ENCODE data around the gene OTUD3.
"Not testable (repeated sequence)": the region's sequence is repeated elsewhere in the genome, so short reads cannot be mapped to it uniquely, and the experiment has no call there.

The OTUD3 gene

GRCh38 chr1:19860418-19860817, 21.8 kb upstream of the OTUD3 start:
- no peak overlapping the region for H3K4me3 ChIP-seq
- no peak overlapping the region for H3K27ac ChIP-seq
- no peak for TF ChIP-seq CTCF (IDR thresholded peaks at IDR 0.05)
- no peak for DNase-seq (ENCODE audit: low spot score)

GRCh38 chr1:19861034-19861433, 21.2 kb upstream of the OTUD3 start:
- no peak overlapping the region for H3K27ac ChIP-seq
- TF ChIP-seq CTCF (IDR thresholded peaks at IDR 0.05), result no peak
- no peak for DNase-seq (ENCODE audit: low spot score)
- H3K4me3 ChIP-seq, result no peak overlapping the region

GRCh38 chr1:19861842-19862530, 20.2 kb upstream of the OTUD3 start:
- TF ChIP-seq CTCF (IDR thresholded peaks at IDR 0.05), result no peak
- no peak overlapping the region for H3K27ac ChIP-seq
- DNase-seq (ENCODE audit: low spot score), result no peak
- H3K4me3 ChIP-seq, result no peak overlapping the region

- no peak for TF ChIP-seq CTCF (IDR thresholded peaks at IDR 0.05)
- H3K4me3 ChIP-seq, result no peak overlapping the region
- H3K27ac ChIP-seq, result no peak overlapping the region
- no peak for DNase-seq (ENCODE audit: low spot score)
Measured at GRCh38 chr1:19862944-19863343, 19.3 kb upstream of the OTUD3 start.

- no peak for TF ChIP-seq CTCF (IDR thresholded peaks at IDR 0.05)
- DNase-seq (ENCODE audit: low spot score), result no peak
- H3K27ac ChIP-seq, result no peak overlapping the region
- no peak overlapping the region for H3K4me3 ChIP-seq
Measured at GRCh38 chr1:19864570-19865160, 17.5 kb upstream of the OTUD3 start.

GRCh38 chr1:19866029-19866428, 16.2 kb upstream of the OTUD3 start:
- Histone ChIP-seq H3K27ac (no peak overlapping the region), H3K4me3 (no peak overlapping the region)
- TF ChIP-seq CTCF (IDR thresholded peaks at IDR 0.05), result no peak
- DNase-seq (ENCODE audit: low spot score), result no peak

GRCh38 chr1:19866758-19867157, 15.4 kb upstream of the OTUD3 start:
- no peak overlapping the region for H3K27ac ChIP-seq
- TF ChIP-seq CTCF (IDR thresholded peaks at IDR 0.05), result no peak
- no peak overlapping the region for H3K4me3 ChIP-seq
- DNase-seq (ENCODE audit: low spot score), result no peak

GRCh38 chr1:19868575-19868974, 13.6 kb upstream of the OTUD3 start:
- H3K4me3 ChIP-seq; H3K27ac ChIP-seq; DNase-seq (ENCODE audit: low spot score): not testable (repeated sequence)

GRCh38 chr1:19869453-19869852, 12.7 kb upstream of the OTUD3 start:
- not testable (repeated sequence) for DNase-seq (ENCODE audit: low spot score); H3K27ac ChIP-seq; H3K4me3 ChIP-seq

Measured in coronary artery (tissue), 2 donors.